ENCODE data around the gene TMEM100. TPM values are rescaled to one million over a fixed set of nuclear protein-coding genes. Genes with fewer than 3 reads are reported as not detected.

The TMEM100 gene
- total RNA-seq, 2 experiments from 2014 or later, result not detected

DNA sequence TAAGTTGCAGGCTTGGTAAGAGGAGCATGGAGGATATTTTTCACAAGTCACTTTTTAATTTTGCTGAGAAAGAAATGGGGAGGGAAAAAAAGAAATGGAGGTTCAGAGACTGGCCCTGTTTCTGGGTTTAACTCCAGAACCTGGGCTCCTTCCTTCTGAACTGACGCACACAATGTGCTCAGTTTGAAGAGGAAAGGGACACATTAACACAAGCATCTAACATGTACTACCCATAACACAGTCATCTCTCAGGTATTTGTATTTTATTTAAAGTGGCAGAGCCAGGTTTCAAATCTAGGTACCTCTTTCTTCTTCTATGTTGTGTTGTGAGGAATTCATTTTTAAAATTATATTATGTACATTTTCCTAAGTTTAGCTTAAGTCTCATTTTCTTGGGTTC, 5.3 kb upstream of the TMEM100 start:
- no peaks in the 10 kb centered on the region for H3K4me1 Mint-ChIP-seq (ENCODE audit: low read depth)
- no peaks in the 10 kb centered on the region for H3K9me3 Mint-ChIP-seq
- no peak for DNase-seq
- H3K27ac Mint-ChIP-seq, result no peak overlapping the region
- H3K4me3 Mint-ChIP-seq, result no peak overlapping the region
- CTCF ChIA-PET, result interaction anchor here (1.0 to 1.7 kb wide), 3 partner anchors 42 to 202 kb away, joined by 3 to 8 read pairs (median 3); no protein-coding TSS in a partner anchor
- intact Hi-C loops (cut with micrococcal nuclease), result no loop called here
- POLR2A ChIA-PET, result no interaction called here
- H3K27me3 Mint-ChIP-seq, result peaks cover 65% of the 10 kb centered on the region
- no peaks in the 10 kb centered on the region for H3K36me3 Mint-ChIP-seq

DNA sequence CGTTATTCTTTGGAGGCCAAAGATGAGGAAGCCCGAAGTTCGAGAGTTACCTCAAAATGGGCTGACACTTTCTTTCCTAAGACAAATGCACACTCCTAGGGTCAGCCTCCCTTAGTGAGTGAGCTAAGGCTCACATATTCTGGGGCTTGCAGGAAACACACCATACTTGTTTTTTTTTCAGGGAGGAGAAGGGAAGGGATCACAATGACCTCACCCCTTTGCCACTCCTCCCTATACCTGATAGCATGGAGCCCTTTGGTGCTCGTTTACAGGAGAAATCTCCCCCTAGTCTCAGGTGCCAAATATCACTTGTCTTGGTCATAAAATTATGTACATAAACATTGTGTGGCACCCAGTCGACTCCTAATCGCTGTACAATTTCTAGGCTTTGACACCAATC, 4.6 kb upstream of the TMEM100 start:
- ChIA-PET POLR2A (no interaction called here), CTCF (interaction anchor here (1.7 kb wide), 1 partner anchor 201 kb away, joined by 8 read pairs; no protein-coding TSS in a partner anchor)
- peaks cover 66% of the 10 kb centered on the region for H3K27me3 Mint-ChIP-seq
- H3K36me3 Mint-ChIP-seq, result no peaks in the 10 kb centered on the region
- H3K9me3 Mint-ChIP-seq, result no peaks in the 10 kb centered on the region
- H3K4me1 Mint-ChIP-seq (ENCODE audit: low read depth), result no peaks in the 10 kb centered on the region
- DNase-seq, result no peak
- no peak overlapping the region for H3K27ac Mint-ChIP-seq
- intact Hi-C loops (cut with micrococcal nuclease), result no loop called here
- no peak overlapping the region for H3K4me3 Mint-ChIP-seq

DNA sequence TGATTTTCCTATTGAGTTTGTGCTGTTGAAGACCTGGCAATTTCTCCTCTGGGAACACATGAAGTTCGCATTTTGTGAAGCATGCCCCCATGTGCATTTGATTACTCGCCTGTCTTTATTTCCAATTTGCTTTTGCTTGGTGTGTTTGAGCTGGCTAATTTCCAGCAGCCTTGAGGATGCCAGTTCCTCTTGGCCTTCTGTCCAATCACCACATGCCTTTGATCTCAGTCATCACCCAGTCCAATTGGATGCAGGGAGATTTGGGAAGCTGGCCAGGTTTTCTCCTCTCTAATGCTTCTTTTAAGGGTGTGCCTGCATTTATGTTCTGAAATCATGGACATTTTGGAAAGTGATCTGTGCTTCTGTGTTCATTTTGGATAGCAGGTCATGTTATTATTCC, 3.8 kb upstream of the TMEM100 start:
- H3K4me3 Mint-ChIP-seq, result no peak overlapping the region
- H3K27me3 Mint-ChIP-seq, result peaks cover 61% of the 10 kb centered on the region
- H3K9me3 Mint-ChIP-seq, result no peaks in the 10 kb centered on the region
- H3K36me3 Mint-ChIP-seq, result no peaks in the 10 kb centered on the region
- CTCF ChIA-PET, result no interaction called here
- no peak overlapping the region for H3K27ac Mint-ChIP-seq
- H3K4me1 Mint-ChIP-seq (ENCODE audit: low read depth), result no peaks in the 10 kb centered on the region
- DNase-seq, result no peak
- intact Hi-C loops (cut with micrococcal nuclease), result no loop called here
- POLR2A ChIA-PET, result no interaction called here

DNA sequence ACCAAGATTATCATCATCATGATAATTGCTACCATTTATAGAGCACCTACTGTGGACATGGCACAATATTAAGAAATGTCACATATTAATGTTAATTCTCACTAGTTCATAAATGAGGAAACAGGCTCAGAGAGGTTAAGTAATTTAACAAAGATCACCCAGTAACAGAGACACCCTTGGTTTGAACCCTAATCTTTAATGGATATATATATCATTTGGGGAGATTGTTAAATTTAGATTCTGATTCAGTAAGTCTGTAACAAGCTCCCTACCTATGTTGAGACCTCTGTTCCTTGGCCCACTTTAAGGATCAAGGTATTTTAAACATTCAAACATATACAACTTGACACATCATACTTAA, 804 bp upstream of the TMEM100 start:
- no peak overlapping the region for H3K27ac Mint-ChIP-seq
- intact Hi-C loops (cut with micrococcal nuclease), result no loop called here
- CTCF ChIA-PET, result interaction anchor here (0.7 to 2.9 kb wide), 3 partner anchors 12 to 121 kb away, joined by 3 to 13 read pairs (median 3); no protein-coding TSS in a partner anchor
- no peaks in the 10 kb centered on the region for H3K4me1 Mint-ChIP-seq (ENCODE audit: low read depth)
- H3K36me3 Mint-ChIP-seq, result no peaks in the 10 kb centered on the region
- POLR2A ChIA-PET, result no interaction called here
- no peaks in the 10 kb centered on the region for H3K9me3 Mint-ChIP-seq
- H3K27me3 Mint-ChIP-seq, result peaks cover 57% of the 10 kb centered on the region
- DNase-seq, result no peak
- H3K4me3 Mint-ChIP-seq, result no peak overlapping the region

DNA sequence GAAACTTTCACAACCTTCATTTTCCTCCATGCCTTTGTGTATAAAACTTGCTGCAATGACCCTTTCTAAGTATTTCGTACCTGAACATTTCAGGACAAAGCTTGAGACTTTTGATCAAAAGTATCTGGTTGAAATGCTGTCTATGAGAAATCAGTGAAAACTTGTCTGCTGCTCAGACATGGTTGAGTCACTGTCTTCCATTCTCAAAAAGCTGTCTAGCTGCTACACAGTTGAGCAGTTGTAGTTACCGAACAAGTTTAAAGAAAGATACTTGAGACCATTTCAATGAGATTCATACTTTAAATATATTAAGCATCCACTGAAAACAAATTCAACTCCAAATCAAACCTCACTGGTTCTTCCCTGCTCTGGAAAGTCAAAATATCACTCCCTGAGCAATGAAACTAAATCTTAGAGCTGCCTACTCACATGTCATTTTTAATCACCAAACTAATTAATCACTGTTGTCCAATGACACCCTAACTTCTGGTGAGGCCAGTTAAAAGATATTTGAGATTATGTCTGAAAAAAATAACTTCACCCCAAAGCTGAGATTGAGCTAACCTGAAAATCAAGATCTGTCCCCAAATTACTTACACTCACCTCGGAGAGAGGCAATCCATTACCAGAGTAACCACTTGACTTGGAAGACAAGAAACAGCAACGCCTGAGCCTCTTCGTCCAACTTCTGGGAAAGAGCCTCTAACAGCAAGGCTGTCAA, 488 bp downstream of the TMEM100 start:
- DNase-seq, result no peak
- H3K4me1 Mint-ChIP-seq (ENCODE audit: low read depth), result no peaks in the 10 kb centered on the region
- POLR2A ChIA-PET, result no interaction called here
- CTCF ChIA-PET, result interaction anchor here (0.7 to 8.0 kb wide), 3 partner anchors 9 to 196 kb away, joined by 3 to 116 read pairs (median 13); no protein-coding TSS in a partner anchor
- H3K27ac Mint-ChIP-seq, result no peak overlapping the region
- no peaks in the 10 kb centered on the region for H3K36me3 Mint-ChIP-seq
- no peaks in the 10 kb centered on the region for H3K9me3 Mint-ChIP-seq
- no peak overlapping the region for H3K4me3 Mint-ChIP-seq
- intact Hi-C loops (cut with micrococcal nuclease), result no loop called here
- H3K27me3 Mint-ChIP-seq, result peaks cover 50% of the 10 kb centered on the region

DNA sequence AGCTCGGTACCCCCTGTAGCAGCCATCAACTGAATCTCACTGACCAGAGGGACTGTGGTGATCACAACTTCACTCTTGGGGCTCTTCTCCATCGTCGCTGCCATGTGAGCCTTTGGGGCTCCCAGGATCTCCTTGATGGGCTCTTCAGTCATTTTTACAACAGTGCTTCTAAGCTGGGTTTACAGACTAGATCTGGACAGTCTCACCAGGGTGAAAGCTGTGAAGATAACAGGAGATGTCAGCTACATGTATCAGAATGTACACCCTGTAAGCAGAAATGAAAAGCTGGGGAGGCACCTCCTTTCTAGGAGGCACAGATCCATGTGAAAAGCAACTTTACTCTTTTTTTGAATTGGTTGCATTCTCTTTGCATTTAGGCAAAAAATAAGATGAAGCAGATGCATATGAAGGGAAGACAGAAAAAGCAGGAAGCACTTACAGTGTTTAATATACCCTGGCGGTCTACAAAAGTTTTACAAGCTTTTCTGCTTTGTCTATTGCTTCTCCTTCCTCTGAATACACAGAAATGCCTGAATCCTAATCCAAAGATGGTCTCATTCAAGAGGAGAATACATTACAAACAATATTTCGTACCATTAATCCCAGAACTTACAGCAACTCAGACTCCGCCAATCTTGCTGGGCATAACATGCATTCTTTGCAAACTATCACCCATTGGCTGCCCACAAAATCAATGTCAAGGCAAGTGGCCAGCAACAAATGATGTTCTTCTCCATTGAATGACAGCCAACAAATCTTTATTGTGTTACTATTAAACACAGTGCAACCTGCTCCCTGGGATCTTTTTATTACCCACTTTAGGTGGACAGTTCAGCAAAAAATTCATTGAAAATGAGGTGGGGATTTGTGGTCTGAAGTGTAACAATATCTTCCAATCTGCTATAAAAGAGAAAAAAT, 1.5 kb downstream of the TMEM100 start:
- H3K27me3 Mint-ChIP-seq, result peaks cover 42% of the 10 kb centered on the region
- no peak for DNase-seq
- CTCF ChIA-PET, result interaction anchor here (0.7 to 8.0 kb wide), 5 partner anchors 8 to 1059 kb away, joined by 3 to 116 read pairs (median 3); partner anchors contain the start of gene PCTP

DNA sequence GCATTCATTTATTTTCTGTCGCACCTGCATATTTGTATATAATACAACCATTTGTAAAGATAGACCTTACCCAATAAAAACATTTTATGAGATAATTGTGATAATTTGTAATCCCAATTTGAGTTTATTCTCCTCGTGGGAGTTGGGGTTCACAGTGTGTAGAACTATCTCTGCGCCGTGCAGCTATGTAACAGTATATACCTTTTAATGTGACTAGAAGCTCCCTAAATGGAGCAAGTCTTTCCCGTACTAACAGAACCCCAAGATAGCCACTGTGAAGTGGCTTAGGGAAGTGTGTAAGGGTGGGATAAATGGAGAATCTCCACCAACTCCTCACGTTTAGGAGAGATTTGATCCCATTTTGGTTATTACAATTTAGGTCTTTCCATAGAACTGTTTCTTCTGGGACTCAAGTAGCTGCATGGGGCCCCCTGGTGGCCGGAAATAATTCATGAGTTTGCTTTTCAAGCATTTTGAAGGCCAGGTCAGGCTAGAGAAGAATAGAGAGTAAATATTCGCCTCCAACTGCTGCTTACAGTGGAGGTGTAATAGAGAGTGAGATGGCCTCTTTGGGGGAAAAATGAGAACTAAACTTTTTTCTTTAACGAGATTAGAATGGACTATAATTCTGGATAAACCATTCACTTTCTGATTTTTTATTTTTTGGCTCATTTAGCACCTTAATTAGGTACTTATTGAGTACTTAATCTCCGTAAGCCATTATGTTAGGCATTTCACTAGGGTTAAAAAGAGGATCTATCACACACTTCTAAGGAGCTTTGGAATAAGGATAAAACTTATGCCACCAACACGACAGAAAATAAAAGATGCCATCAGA, 4.5 kb downstream of the TMEM100 start:
- Mint-ChIP-seq H3K4me3 (no peak overlapping the region), H3K4me1 (ENCODE audit: low read depth) (no peaks in the 10 kb centered on the region), H3K27ac (no peak overlapping the region), H3K9me3 (no peaks in the 10 kb centered on the region), H3K27me3 (peaks cover 25% of the 10 kb centered on the region), H3K36me3 (no peaks in the 10 kb centered on the region)
- peak; percentile 74 for DNase-seq
- intact Hi-C loops (cut with micrococcal nuclease), result loop anchor here (1.0 to 5.0 kb wide), 3 partner anchors 91 to 192 kb away; no protein-coding TSS in a partner anchor
- ChIA-PET POLR2A (no interaction called here), CTCF (interaction anchor here (0.6 to 8.0 kb wide), 30 partner anchors 11 to 745 kb away, joined by 3 to 116 read pairs (median 4); partner anchors contain the start of gene PCTP)

More for the DNA sequence above, 1.5 kb downstream of the TMEM100 start:
- H3K36me3 Mint-ChIP-seq, result no peaks in the 10 kb centered on the region
- no peaks in the 10 kb centered on the region for H3K4me1 Mint-ChIP-seq (ENCODE audit: low read depth)
- no peaks in the 10 kb centered on the region for H3K9me3 Mint-ChIP-seq
- POLR2A ChIA-PET, result no interaction called here
- no peak overlapping the region for H3K27ac Mint-ChIP-seq
- no peak overlapping the region for H3K4me3 Mint-ChIP-seq
- intact Hi-C loops (cut with micrococcal nuclease), result no loop called here

DNA sequence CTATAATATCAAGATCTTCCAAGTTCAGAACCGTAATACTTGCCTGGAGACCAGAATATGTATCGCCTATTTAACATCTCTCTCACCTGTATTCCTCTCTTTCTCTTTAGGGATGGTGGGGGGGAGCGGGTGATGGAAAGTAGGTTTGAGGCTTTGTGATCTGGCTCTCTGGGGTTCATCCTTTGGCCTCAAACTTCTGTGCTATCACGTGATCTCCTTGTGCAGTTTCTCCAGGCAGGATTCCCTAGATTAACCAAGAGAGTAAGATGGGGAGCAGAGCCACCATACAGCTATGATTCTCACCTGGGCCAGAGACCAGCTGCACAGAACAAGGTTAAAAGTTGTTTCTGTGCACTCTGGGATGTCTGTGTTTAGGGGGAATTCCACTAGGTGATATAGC, 5.2 kb downstream of the TMEM100 start:
- H3K9me3 Mint-ChIP-seq, result no peaks in the 10 kb centered on the region
- intact Hi-C loops (cut with micrococcal nuclease), result loop anchor here (5.0 kb wide), 1 partner anchor 90 kb away; no protein-coding TSS in a partner anchor
- H3K36me3 Mint-ChIP-seq, result no peaks in the 10 kb centered on the region
- CTCF ChIA-PET, result interaction anchor here (0.7 to 8.0 kb wide), 26 partner anchors 10 to 744 kb away, joined by 3 to 116 read pairs (median 4); partner anchors contain the start of gene PCTP
- H3K27ac Mint-ChIP-seq, result no peak overlapping the region
- POLR2A ChIA-PET, result no interaction called here
- H3K4me3 Mint-ChIP-seq, result no peak overlapping the region
- peaks cover 21% of the 10 kb centered on the region for H3K27me3 Mint-ChIP-seq
- H3K4me1 Mint-ChIP-seq (ENCODE audit: low read depth), result no peaks in the 10 kb centered on the region
- DNase-seq, result no peak

DNA sequence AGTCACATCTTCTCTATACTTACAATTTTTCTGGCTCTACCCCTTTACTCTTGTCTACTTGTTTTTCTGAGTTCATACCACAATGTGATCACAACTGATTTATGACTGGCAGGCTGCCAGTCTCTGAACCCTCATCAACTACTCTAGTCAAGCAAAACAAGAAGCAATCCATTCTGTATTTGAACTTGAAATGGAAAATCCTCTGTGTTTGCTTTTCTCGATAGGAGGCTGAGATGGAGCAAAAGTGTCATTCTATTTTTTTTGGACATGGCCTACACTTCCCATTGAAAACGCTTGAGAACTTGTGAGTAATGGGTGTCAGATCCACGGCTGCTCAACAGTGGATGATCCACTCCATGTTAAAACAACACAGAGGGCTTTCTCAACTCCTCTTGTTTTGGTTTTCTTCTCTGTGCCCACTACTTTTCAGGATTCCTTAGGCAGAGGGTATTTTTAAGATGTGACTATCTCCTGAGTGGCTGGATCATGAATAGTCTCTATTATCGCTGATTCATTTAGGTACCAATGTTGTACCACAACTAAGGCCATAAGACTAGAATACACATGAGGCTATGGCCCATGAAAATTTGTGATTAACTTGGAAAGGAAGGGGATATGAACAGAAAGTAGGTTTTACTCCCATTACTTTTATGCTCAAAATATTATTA, 11.7 kb downstream of the TMEM100 start:
- ChIA-PET CTCF (no interaction called here), POLR2A (no interaction called here)
- intact Hi-C loops (cut with micrococcal nuclease), result no loop called here
- Mint-ChIP-seq H3K27ac (no peak overlapping the region), H3K36me3 (no peaks in the 10 kb centered on the region), H3K4me3 (no peak overlapping the region), H3K9me3 (no peaks in the 10 kb centered on the region), H3K4me1 (ENCODE audit: low read depth) (no peaks in the 10 kb centered on the region), H3K27me3 (peaks cover 19% of the 10 kb centered on the region)
- no peak for DNase-seq

DNA sequence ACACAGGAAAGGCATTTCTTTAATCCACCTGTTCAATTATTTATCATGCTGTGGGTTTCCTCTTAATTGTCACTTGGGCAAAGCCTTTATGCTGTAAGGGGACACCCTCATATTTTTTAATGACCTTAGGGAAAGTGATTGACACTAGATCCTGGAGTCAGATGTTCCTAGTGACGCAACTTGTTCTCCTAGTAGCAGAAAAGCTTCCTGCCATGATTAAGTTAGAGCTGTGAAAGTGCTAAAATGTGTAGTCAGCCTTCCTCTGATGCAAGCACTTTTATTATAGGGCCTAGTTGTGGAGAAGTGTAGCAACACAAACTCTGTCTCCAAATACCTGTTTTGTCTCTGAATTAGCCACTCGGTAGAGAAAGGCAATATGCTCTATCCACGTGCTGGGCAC, 12.3 kb downstream of the TMEM100 start:
- Mint-ChIP-seq H3K27me3 (peaks cover 21% of the 10 kb centered on the region), H3K4me3 (no peak overlapping the region), H3K36me3 (no peaks in the 10 kb centered on the region), H3K9me3 (no peaks in the 10 kb centered on the region), H3K27ac (no peak overlapping the region), H3K4me1 (ENCODE audit: low read depth) (no peaks in the 10 kb centered on the region)
- DNase-seq, result no peak
- ChIA-PET CTCF (interaction anchor here (1.8 kb wide), 1 partner anchor 184 kb away, joined by 5 read pairs; no protein-coding TSS in a partner anchor), POLR2A (no interaction called here)
- intact Hi-C loops (cut with micrococcal nuclease), result no loop called here

DNA sequence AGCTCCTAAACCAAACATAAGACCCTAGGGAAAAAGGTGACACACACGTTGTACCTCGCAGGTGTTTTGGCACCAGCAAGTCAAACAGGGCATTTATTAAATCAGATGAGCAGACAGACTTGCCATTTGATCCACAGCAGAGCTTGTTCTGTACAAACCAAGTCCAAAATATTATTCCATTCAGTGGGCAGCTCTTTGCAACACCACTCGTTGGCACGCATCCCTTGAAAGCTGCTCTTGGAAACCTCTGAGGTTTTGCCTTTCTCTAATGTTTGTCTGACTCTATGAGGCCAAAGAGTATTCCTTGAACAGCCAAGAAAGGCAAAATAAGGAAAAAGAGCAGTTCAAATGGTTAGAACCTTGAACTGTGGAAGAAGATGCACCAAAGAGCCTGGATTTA, 12.7 kb downstream of the TMEM100 start:
- Mint-ChIP-seq H3K4me1 (ENCODE audit: low read depth) (no peaks in the 10 kb centered on the region), H3K36me3 (no peaks in the 10 kb centered on the region), H3K4me3 (no peak overlapping the region), H3K9me3 (no peaks in the 10 kb centered on the region), H3K27ac (no peak overlapping the region), H3K27me3 (peaks cover 21% of the 10 kb centered on the region)
- DNase-seq, result no peak
- intact Hi-C loops (cut with micrococcal nuclease), result no loop called here
- ChIA-PET CTCF (interaction anchor here (1.8 kb wide), 1 partner anchor 183 kb away, joined by 5 read pairs; no protein-coding TSS in a partner anchor), POLR2A (no interaction called here)
